Fibroblast of skin of abdomen (primary cell): ENCODE measurements around the gene EIF3CL.
"Not testable (repeated sequence)": the region's sequence is repeated elsewhere in the genome, so short reads cannot be mapped to it uniquely, and the experiment has no call there.

Experiments used
- DNase-seq: peaks from one replicate; pipeline ENCODE4 v3.0.0-alpha.2; 2013

Gene EIF3CL

DNA sequence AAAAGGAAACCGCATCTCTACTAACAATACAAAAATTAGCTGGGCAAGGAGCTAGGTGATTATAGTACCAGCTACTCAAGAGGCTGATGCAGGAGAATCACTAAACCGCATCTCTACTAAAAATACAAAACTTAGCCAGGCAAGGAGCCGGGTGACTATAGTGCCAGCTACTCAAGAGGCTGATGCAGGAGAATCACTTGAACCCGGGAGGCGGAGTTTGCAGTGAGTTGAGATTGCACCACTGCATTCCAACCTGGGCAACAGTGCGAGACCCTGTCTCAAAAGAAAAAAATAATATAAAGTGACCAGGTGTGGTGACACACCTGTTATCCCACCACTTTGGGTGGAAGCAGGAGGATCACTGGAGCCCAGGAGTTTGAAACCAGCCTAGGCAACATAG is 65.4 kb downstream of the EIF3CL start:
- not testable (repeated sequence) for DNase-seq

DNA sequence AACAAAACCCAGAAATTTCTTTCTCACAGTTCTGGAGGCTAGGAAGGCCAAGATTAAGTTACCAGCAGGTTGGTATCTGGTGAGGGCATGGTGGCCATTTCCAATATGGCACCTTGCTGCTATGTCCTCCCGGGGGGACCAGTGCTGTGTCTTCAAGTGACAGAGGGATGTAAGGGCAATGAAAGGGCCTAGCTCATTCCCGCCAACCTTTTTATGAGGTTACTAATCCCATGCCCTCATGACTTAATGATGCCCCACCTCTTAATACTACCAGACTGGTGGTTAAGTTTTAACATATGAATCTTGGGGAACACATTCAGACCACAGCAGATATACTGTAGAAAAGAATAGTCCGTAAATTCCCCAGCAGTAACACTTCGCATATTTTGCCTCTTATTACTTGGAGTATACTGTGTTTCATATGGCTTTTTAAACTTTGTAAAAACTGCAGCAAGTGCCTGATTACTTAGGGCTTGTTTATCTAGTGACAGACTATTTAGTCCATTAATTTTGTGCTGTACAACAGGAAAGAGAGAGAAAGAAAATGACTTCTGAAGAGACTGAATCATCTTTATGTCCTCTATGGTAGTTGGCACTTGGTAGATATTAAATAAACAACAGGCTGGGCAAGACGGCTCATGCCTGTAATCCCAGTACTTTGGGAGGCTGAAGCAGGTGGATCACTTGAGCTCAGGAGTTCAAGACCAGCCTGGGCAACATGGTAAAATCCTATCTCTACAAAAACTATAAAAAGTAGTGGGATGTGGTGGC is 66.5 kb downstream of the EIF3CL start:
- DNase-seq = not testable (repeated sequence)

DNA sequence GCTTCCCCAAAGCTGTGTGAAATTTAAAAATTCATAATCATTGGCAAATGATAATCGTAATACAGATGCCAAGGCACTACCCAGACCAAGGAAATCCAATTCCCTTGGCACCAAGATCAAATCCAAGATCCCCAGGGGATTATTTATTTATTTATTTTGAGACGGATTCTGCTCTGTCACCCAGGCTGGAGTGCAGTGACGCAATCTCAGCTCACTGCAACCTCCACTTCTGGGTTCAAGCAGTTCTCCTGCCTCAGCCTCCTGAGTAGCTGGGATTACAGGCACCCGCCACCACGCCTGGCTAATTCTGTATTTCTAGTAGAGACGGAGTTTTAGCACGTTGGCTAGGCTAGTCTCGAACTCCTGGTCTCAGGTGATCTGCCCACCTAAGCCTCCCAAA is 68.0 kb downstream of the EIF3CL start:
- DNase-seq = not testable (repeated sequence)

DNA sequence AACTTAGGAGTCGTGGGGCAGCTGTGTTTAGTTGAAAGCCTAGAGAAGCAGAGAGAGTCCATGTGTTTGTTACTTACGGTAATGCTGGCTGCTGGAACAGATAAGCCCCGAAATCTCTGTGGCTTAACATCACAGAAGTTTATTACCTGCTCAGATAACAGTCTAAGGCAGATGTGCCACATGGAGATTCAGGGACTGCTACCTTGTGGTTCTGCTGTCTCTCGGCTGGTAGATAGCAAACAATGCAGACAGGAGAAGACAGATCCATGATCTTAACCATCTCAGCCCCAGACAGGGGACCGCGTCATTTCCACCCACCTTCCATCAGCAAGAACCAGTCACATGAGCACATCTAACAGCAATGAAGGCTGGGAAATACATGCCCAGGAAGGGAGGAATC is 71.0 kb downstream of the EIF3CL start:
- DNase-seq = not testable (repeated sequence)

DNA sequence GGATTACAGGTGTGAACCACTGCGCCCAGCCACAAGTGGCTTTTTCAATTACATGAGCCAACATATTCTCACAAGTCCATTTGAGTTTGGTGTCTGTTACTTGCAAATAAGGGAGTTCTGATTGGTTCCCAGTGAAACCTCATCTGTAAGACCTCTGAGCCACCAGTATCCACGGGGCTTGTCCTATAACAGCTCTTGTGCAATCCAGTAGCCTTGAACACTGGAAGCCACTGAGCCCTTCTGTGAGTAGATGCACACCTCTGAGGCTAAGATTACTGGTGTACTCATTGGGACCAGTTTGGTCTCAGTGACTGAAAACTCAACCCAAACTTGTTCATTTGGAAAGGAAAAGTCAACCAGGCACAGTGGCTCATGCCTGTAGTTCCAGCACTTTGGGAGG is 72.7 kb downstream of the EIF3CL start:
- DNase-seq = not testable (repeated sequence)

DNA sequence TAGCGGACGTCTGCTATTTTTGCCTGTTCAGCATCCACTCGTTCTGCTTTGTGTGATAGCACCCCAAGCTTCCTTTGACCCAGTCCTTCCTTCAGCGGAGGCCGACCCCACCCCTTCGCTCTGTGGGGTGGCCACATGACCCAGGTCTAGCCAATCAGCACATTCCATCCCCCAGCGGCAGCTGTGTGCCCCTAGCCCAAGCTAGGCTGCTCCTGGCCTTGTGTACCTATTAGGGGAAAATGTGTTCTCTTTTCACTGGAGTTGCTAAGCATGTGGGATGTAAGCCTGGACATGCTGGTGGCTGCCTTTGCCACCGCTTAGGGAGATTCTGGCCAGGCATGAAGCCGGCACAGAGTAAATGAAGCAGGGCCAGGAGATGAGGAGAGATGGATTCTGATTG is 73.4 kb downstream of the EIF3CL start:
- DNase-seq = not testable (repeated sequence)
